GM18526 (cell line): ENCODE results near the gene TEKT5.

ENCODE experiments used
- POLR2A ChIP-seq: IDR thresholded peaks from 3 replicates; pipeline ENCODE4 v1.6.1; 2011; ENCODE audit not compliant: insufficient read length; ENCODE audit errors: extremely low read depth

The TEKT5 gene

DNA sequence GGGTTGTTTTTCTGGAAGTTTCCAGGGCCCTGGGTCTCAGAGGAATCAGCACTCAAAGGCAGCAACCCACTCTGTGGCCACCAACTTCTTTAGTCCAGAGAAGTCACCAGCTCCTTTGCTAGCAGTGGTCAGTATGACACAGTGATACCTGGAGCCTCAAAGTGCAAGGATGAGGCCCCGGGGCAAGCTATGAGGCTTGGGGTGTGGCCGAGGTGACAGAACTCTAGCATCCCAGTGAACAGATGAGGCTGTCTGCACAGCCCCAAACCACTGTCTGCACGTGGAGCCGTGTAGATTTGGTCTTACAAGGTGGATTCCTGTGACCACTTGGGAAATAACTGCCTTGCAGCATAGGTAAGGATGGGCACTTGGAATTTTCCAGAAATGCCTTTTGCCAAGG is 24.9 kb downstream of the TEKT5 start:
- no peak for TF ChIP-seq POLR2A

GRCh38 chr16:10668322-10669045 is 26.2 kb downstream of the TEKT5 start:
- TF ChIP-seq POLR2A: no peak

DNA sequence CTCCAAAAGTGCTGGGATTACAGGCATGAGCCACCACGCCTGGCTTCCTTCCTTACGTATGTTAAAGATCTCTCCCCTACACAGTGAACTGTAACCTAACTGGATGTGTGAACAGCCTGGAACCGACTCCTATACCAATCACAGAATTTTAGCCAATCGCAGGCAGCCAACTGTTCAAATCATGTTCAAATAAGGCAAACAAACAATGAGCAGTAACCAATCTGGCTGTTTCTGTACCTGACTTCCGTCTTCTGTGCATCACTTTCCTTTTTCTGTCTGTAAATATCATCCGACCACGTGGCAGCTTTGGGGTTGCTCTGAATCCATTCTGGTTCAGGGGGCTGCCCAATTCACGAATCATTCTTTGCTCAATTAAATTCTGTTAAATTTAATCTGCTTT is 27.5 kb downstream of the TEKT5 start:
- TF ChIP-seq POLR2A: no peak

GRCh38 chr16:10666291-10666690 is 28.4 kb downstream of the TEKT5 start:
- no peak for TF ChIP-seq POLR2A

- no peak for TF ChIP-seq POLR2A
Observed at GRCh38 chr16:10665166-10665565, 29.6 kb downstream of the TEKT5 start.

DNA sequence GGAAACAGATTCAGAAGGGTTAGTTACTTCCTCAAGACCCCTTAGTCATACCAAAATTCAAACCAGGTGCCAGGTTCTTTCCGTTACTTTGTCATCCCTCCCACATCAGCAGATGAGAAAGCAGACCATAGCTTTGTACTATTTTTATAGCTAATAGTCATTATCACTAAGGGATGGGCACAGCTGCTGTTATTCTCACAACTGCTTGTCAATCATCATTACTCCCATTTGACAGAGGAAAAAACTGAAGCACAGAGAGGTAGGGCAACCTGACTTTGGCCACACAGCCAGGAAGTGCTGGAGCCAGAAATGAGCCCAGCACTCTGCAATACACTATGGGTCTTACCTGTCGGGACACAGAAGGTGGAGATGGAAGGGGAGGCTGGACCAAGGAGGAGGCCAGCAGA is 30.0 kb downstream of the TEKT5 start:
- no peak for TF ChIP-seq POLR2A

DNA sequence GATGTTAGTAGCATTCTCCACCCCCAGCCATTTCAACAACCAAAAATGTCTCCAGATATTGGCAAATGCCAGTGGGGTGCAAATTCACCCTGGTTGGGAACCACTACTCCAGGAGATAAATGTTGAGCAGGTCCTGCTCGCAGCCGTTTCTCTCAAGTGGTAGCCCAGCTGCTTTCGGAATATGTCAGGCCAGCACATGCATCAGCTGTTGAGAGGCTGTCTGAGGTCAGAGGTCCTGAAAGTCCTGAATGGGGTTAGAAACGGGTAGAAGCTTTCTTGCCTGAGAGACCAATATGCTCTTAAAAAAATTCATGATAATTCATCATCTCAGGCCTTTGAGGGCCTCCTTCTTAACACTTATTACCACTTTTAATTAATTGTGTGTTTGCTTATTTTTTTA is 31.0 kb downstream of the TEKT5 start:
- TF ChIP-seq POLR2A: no peak

- no peak for TF ChIP-seq POLR2A
Observed at GRCh38 chr16:10663146-10663545, 31.6 kb downstream of the TEKT5 start.

GRCh38 chr16:10662212-10662611 is 32.5 kb downstream of the TEKT5 start:
- no peak for TF ChIP-seq POLR2A

- no peak for TF ChIP-seq POLR2A
Observed at GRCh38 chr16:10661737-10662136, 33.0 kb downstream of the TEKT5 start.

DNA sequence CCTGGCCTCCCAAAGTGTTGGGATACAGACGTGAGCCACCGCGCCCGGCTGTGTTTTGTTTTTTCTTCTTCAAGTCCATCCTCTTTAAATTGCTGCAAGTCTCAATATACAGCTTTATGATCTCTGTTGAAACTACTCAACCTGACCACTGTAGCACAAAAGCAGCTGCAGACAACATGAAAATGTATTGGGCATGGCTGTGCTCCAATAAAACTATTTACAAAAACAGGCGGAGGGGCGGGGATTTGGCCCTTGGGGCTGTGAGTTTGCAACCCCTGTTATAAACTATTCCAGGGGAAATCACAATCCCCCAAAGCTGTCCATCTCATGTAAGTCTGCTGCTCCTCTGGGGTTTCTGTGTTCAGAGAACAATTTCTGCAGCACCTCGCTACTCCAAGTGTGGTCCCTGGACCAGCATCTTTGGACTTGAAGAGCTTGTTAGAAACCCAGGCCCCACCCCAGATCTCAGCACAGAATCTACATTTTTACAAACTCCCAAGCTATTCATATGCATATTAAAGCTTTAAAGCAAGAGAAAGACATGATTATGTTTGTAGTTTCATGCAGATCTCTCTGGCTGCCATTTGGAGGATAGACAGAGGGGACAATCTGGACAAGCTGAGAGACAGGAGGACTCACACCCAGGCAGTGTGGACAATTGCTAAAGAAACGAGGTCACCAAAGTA is 33.6 kb downstream of the TEKT5 start:
- no peak for TF ChIP-seq POLR2A

DNA sequence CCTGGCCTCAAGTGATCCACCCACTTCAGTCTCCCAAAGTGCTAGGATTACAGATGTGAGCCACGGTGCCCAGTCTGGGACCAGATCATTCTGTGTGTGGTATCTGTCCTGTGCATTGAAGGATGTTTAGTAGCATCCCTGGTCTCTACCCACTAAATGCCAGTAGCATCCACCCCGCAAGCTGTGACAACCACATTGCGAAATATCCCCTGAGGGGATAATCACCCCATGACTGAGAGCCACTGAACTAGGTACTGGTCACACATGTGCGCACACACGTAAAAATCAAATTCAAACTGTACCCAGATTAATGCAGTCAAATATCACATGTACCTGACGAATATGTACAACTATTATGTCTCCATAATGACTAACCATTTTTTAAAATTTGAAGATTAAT is 35.8 kb downstream of the TEKT5 start:
- no peak for TF ChIP-seq POLR2A

DNA sequence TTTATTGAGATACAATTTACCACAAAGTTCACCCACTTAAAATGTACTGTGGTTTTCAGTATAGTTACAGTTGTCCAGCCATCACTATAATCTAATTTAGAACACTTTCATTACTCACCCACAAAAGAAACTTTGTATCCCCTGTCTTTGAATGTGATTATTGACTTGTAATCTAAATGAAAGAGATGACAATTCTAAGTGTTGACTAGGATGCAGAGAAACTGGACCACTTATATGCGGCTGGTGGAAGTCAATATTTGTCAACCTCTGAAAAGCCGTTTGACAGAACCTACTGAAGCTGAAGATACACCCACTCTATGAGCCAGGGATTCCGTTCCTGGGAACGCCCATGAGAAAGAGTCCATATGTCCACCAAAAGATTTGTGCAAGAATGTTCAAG is 36.8 kb downstream of the TEKT5 start:
- TF ChIP-seq POLR2A: no peak

DNA sequence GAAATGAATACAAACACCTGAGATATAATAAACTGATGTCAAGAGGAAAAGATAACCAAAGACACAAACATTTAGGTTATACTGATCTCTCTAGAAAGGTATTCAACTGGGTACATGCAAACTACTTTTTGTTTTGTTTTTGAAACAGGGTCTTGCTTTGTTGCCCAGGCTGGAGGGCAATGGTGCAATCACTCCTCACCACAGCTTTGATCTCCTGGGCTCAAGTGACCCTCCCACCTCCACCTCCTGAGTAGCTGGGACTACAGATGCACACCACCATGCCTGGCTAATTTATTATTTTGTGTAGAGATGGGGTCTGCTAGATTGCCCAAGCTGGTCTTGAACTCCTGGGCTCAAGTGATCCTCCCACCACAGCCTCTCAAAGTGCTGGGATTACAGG is 38.1 kb downstream of the TEKT5 start:
- TF ChIP-seq POLR2A: no peak

GRCh38 chr16:10655415-10655977 is 39.2 kb downstream of the TEKT5 start:
- TF ChIP-seq POLR2A: no peak

DNA sequence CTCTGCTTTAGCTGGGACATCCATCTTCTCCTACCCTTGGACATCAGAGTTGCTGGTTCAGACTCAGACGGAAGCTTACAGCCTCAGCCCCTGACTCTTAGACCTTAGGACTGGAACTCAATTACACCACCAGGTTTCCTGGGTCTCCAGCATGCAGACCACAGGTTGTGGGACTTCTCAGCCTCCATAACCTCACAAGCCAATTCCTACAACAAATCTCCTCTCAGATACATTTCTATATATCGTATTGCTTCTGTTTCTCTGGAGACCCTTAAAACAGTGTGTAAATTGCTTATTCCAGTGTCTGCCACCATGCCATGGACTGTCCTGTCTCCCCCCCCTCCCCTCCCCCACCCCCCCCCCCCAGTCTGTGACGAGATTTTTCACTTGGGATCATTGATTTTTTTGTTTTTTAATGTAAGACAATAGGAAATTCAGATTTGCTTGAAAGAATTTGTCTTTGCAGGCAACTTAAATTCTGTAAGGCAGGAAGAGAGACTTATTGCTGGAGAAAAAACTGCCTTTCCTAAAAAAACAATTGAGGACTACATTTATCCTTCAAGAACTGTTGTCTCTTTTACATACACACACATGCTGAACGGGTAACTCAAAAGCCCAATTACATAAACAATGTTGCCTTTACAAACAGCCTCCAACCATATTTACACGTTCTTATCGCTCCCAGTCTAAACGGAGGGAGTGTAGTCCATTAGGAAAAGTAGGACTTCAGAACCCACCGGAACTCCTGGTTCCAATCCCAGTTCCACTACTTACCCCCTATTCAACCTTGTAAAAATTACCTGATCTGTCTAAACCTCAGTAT is 39.9 kb downstream of the TEKT5 start:
- TF ChIP-seq POLR2A: no peak
